HG02678 (cell line): ENCODE data around the gene SDR42E1.
"Not testable (repeated sequence)": the region's sequence is repeated elsewhere in the genome, so short reads cannot be mapped to it uniquely, and the experiment has no call there.

Experiments
- ATAC-seq: cut with Tn5 transposase; IDR thresholded peaks from one replicate; pipeline ENCODE4 v1.9.1; 2021; ENCODE audit warnings: mild to moderate bottlenecking, moderate library complexity; ENCODE audit not compliant: unreplicated experiment

Gene SDR42E1

DNA sequence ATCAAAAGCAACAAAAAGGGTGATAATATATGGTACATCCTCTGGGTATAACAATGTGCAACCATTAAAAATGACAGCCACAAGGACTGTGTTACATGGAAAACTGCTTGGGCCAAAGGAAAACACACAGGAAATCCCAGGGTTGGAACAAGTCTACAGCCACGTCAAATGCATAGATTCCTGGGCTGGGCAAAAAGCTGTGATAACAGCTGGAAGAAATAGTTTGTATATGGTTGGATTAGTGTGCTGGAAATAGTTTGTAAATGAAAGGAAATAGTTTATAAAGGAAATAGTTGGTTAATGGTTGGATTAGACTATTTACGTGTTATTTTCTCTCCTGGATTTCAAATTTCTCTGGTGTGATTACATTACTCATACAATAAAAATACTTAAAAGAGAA, 26.4 kb upstream of the SDR42E1 start:
- ATAC-seq = no peak

DNA sequence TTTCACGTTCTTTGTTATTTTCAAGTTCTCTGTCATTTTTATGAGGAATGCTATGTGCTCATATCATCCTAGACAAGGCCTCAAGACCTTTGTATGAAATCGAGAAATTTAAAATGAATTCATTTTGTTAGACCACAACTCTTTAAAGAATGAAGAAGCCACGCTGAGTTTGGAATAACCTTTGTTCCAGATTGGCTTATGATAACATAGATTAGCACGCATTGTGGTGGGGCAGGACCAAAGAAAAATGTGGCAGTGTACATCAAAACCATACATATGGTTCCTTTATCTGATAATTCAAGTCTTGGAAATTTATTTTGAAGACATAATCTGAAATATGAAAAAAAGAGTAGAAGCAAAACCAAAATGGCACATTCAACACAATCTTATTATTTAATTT, 26.0 kb upstream of the SDR42E1 start:
- no peak for ATAC-seq

DNA sequence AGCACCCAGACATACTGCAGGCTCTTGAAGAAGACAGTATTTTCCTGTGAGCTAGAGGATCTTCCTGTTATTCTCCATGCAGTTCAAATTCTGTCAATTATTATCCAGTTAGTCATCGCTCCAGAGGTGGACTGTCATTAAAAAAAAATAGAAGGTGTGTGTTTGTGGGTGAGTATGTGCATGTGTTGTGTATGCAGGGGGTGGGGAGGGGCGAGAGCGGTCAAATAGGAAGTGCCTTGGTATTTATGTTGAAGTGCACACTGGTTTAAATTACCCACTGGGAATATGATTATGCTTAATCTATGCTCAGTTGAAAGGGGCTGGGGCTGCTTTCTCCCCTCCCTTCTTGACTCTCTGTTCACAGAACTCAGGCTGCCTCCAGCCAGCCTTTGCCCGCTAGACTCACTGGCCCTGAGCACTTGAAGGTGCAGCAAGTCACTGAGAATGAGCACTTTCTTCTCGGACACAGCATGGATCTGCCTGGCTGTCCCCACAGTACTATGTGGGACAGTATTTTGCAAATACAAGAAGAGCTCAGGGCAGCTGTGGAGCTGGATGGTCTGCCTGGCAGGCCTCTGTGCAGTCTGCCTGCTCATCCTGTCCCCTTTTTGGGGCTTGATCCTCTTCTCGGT, 23.8 kb upstream of the SDR42E1 start, which contains the start of gene HSD17B2:
HSD17B2 (plus strand) TSS at position 273 of the 632 bp plus-strand sequence; CDS start at position 445, 172 bp downstream.
- ATAC-seq = no peak

DNA sequence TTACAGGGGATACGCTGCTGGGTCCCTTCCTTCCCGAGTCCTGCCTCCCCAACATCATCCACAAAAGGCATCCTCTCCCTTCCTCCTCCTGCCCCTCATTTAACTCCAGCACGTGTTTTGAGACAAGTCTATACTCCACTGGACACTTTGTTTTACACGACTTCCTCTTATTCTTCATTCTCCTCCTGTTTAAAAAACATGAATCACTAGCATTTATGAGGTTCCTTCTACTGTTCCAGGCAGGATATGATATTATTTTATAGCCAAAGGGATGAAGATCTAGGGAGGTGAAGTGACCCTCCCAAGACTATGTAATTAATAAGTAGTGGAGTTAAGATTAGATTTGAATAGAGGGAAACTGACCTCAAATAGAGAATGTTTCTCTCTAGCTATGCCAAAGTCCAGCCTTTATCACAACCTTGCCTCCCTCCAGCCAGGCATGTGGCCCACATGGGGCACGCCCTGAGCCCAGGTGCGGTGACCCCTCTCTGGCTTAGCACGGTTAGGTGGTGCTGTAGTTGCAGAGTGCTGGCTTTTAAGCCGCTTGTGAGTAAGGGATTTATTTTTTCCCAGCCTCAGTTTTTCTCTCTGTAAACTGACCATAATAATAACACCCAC, 22.5 kb upstream of the SDR42E1 start:
- ATAC-seq = no peak

DNA sequence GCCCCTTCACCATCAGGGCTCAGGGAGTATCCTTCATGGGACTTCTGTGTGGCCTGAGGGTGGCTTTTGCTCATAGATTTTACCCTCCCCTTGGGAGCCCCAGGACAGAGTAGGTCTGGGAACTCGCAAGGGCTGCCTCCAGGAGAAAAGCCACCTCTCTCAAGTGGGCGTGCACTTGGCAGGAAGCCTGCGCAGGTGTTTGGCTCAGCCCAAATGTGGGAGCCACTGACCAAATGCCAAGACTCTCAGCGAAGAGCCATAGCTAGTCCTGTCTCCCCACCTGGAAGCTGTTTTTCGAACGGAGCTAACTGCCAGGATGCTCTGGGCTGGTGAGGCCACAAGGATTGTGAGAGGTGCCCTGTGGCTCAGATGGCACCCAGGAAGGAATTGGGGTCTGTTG, 21.7 kb upstream of the SDR42E1 start:
- ATAC-seq = no peak

DNA sequence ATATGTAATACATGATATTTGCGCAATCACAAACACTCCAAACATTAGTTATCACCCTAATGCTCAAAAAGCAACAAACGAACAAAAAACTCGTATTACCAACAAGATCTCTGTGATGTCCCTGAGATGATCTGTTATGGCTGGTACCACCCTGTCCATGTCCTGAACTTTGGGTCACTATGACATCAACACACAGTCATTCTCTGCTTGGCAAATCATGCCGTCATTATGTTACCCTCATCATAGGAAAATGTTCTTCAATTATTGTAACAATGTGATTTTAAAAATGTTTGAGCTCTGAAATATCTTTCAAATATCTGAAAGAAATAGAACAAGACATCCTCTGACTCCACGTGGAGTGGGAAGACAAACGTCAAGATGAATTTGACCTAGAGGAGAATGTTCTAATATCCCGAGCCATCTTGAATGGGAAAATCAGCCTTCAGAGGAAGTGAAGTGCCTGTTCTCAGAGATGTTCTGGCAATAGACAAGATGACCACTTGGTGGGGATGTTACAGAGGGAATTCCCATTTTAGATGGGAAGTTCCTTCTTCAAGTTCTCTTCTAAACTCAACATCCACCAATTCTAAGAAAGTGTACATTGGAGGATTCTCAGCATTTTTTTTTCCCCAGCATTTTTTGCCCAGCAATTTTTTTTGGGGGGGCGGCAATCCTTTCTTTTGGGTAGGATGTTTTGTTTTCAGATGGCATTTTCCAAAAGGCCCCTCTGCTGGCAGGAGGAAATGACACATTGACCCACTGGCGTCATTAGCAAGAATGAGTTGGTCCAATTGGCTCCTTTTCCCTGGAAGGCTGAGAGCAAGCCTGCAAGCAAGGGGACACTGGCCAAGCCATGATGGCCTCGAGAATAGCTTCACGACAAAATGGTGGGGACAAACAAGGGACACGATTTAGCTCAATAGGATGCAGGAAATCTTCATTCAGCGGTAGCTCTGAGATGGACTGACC, 20.1 kb upstream of the SDR42E1 start:
- no peak for ATAC-seq

DNA sequence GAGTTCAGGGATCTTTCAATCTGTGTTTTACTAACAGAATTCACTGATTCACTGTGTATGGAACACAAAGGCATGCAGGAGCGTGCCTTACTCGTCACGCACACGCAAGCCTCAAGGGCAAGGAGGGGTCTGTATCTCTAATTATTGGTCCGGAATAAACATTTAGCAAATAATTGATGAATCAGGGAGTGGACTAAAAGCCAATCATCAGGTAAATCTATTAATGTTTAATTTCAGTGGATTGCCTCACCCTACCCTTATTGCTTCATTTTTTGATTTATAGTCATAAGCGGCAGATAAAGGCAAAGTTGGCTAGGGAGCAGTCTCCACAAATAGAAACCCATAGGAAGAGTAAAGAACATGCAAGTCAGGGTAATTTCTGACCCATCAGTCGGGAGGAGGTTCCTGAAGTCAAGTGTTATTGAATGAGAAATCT, 16.4 kb upstream of the SDR42E1 start:
- ATAC-seq = no peak

DNA sequence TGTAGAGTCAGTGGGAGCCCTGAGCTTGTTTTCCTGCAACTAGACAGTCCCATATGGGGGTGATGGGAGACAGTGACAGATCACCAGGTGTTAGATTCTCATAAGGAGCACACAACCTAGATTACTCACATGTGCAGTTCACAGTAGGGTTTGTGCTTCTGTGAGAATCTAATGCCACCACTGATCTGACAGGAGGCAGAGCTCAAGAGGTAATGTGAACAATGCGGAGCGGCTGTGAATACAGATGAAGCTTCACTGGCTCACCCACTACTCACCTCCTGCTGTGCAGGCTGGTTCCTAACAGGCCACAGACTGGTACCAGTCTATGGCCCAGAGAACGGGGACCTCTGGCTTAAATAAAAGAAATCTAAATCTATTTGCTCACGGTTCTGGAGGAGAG, 13.6 kb upstream of the SDR42E1 start:
- no peak for ATAC-seq

DNA sequence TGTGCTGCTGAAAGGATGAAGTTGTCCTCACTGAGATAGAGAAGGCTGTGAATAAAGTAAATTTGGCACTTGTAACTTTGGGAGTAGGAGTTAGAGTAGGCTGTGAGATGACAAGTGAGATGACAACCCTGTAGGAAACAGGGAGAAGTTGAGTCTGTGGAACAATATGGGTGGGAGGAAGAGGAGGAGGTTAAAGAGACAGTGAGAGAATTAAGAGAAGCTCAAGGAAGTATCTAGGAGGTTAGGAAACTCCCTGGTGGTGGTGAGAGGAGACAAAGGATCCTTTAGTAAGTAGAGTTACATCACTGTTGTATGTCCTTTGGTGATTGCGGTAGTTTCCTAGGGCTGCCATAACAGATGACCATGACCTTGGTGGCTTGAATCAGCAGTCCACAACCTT, 13.0 kb upstream of the SDR42E1 start:
- ATAC-seq = no peak

DNA sequence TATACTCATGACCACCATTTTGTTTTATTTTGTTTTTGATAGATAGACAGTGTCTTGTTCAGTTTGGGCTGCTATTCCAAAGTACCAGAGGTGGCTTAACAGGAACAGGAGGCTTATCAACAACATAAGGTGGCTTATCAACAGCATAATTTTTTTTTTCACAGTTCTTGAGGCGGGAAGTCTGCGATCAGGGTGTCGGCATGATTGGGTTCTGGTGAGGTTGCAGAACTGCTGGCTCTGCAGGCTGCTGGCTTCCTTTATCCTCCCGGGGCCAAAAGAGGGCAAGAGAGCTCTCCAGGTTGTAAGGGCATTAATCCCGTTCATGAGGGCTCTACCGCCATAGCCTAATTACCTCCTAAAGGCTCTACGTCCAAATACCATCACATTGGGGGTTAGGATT, 11.9 kb upstream of the SDR42E1 start:
- ATAC-seq = no peak

DNA sequence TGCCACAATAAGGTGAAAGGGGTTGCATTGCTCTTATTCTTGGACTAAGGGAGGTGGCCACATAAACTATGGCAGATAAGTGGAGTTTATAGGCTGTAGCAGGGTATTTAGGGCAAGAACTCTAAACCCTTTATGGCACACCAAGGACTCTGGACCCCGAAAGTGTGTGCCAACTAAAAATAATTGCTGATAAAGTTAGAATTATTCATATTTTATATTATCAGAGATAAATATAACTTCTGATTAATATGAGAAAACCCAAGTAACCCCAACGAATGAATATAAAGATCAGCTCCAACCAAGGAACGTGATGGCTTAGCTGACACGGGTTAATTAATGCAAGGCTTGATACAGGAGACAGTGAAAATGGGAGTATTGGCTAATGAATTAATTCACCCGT, 8.8 kb upstream of the SDR42E1 start:
- ATAC-seq = no peak

DNA sequence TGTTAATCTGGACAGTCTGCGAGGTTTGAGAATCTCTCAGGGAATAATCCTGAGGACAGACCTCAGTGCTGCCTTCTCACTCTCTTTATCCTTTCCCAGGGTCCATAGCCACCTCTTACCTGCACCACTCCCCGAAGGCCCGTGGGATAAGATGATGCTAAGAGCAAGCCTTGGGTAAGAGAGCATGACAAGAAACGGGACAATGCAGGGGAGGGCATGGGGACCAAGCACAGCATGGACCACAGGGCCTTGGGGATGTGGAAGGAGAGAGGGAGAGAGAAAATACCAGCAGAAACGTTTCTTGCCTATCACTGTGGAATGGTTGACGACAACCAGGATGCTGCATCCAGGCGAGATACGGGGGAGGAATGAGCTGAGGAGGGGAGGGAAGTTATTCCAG, 8.3 kb upstream of the SDR42E1 start:
- no peak for ATAC-seq

DNA sequence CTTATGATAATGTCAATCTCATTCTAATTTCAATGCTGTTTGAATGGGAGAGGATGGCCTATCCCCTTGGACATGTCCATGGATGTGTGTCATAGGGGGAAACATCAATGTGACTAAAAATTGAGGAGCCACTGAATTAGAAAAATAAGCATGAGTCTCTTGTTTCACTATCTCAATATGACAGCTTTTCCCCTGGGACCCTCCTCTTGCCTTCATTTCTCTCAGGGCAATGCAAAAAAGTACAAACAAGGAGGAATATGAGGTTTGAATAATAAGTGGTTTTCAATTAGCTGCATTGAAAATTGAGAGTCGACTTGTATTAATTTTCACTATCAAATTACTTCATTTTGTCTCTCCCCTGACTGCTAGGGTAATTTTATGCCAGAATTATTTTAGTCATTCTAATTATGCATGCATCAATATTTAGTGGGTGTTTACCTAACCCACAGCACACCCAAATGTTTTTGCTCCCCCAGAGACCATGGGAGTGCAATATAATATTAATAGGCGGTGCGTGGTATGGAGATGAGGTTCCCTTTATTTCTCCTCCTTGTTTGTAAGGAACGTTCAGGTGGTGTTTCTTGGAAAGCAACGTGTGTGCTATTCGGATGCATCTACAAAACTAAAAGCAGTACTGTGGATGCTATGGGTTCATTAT, 6.8 kb upstream of the SDR42E1 start:
- no peak for ATAC-seq

DNA sequence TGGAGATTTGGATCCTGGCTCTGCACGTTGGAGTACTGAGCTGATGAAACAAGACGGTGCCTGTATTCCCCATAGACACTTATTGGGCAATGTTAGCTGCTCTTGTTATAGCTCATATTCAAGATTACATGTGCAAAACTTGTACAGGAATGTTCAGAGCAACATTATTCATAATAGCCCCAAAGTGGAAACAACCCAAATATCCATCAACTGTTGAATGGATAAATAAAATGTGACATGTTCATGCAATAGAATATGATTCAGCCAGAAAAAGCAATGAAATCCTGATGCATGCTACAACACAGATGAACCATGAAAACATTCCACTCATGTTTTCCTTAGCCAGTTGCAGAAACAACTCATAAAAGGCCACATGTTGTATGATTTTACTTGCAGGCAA, 5.7 kb upstream of the SDR42E1 start:
- no peak for ATAC-seq

DNA sequence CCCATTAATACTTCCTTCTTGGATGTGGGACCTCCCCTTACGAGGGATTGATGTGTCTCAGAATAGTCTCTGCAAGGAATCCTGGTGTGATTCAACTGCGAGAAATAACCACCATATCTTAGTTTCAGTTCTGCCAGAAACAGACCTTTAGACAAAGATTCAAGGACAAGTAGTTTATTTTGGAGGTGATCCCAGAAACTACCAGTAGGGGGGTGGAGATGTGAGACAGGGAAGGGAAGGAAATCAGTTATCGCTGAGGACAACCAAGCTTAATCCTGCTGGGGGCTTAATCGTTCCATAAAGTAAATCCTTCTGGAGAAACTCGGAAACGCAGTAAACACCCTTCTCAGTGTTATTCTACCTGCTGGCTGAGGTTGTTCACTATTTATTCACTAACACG, 5.0 kb upstream of the SDR42E1 start:
- no peak for ATAC-seq

DNA sequence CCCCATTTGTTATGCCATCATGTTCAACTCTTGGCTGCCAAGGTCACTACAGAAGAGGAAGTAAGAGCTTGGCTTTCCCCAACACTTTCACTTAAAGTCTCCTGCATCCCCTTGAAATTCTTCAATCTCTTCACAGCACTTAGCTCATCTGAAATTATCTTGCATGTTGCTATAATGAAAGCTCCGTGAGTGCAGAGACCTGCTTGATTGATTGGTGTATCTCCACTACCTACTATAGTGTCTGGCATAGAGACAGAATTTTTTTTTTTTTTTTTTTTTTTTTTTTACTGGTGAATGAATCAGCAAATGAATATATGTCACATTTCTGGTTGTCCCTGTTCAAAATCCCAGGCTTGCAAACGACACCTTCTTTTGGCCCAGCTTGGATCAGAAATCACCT, 1.9 kb upstream of the SDR42E1 start:
- ATAC-seq = no peak

DNA sequence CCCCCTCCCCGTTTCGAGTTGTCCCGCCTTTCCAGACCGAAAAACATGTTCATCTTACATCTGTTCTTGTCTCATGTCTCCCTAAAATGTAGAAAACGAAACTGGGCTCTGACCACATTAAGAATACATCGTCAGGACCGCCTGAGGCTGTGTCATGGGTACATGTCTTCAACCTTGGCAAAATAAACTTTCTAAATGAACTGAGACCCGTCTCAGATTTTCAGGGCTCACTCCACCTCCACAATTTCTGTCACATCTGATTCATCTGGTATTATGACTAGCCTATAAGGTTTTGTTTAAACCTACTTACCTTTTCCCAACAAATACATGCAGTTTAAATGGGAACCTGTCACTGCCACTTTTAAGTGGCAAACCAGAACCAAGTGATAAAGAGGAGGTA, 621 bp downstream of the SDR42E1 start:
- no peak for ATAC-seq

DNA sequence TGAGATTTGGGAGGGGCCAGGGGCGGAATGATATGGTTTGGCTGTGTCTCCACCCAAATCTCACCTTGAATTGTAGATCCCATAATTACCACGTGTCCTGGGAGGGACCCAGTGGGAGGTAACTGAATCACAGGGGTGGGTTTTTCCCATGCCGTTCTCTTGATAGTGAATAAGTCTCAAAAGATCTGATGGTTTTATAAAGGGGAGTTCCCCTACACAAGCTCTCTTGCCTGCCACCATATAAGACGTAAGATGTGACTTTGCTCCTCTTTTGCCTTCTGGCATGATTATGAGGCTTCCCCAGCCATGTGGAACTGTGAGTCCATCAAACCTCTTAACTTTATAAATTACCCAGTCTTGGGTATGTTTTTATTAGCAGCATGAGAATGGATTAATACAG, 1.5 kb downstream of the SDR42E1 start:
- not testable (repeated sequence) for ATAC-seq

DNA sequence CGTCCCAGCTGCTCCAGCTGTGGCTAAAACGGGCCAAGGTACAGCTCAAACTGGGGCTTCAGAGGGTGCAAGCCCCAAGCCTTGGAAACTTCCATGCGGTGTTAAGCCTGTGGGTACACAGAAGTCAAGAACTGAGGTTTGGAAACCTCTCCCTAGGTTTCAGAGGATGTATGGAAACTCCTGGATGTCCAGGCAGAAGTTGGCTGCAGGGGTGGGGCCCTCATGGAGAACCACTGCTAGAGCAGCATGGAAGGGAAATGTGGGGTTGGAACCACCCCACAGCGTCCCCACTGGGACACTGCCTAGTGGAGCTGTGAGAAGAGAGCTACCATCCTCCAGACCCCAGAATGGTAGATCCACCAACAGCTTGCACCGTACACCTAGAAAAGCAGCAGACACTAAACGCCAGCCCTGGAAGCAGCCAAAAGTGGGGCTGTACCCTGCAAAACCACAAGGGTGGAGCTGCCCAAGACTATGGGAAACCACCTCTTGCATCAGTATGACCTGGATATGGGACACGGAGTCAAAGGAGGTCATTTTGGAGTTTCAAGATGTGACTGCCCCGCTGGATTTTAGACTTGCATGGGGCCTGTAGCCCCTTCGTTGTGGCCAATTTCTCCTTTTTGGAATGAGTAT, 2.2 kb downstream of the SDR42E1 start:
- no peak for ATAC-seq

DNA sequence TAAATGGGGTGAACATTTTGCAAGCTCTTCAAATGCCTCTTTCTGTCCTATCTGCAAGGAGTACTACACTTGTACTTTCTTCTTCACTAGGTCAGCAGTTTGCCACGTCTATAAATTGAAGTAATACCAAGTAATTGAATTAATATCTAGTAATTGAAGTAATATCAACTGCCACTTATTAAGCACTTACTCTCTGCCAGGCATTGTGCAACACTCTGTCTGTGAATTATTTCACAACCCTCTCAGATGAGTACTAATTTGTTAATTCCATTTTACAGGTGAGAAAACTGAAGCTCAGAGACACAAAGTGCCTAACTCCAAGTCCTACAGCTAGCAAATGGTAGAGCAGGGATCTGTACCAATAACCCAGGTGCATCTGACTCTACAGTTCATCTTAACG, 4.1 kb downstream of the SDR42E1 start:
- ATAC-seq = no peak

DNA sequence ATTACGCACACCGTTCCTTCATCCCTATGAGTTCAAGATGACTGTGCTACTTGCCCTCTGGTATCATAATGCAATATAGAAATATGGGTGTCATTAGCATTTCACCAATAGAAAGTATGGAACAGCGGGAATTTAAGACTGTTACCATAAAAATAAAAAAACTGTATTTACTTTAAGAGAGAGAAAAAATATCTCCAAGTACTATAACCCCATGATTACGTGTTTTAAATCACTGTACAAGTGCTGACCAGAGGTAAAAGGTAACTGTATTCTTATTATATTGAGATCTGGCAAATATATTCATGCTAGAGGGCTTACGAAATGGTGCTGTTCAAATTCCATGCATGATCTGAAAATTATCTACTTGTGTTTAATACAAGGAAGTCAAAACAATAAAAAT, 5.2 kb downstream of the SDR42E1 start:
- ATAC-seq = no peak
